ENCODE measurements around the gene DLGAP1. TPM values are rescaled to one million over a fixed set of nuclear protein-coding genes. Genes with fewer than 3 reads are reported as not detected.
A peak's percentile ranks its signal among the peaks of the same experiment; 100 is the strongest.
"Not testable (repeated sequence)": the region's sequence is repeated elsewhere in the genome, so short reads cannot be mapped to it uniquely, and the experiment has no call there.

The DLGAP1 gene
- total RNA-seq, 1 donor from 2014 or later = 3.2 TPM

DNA sequence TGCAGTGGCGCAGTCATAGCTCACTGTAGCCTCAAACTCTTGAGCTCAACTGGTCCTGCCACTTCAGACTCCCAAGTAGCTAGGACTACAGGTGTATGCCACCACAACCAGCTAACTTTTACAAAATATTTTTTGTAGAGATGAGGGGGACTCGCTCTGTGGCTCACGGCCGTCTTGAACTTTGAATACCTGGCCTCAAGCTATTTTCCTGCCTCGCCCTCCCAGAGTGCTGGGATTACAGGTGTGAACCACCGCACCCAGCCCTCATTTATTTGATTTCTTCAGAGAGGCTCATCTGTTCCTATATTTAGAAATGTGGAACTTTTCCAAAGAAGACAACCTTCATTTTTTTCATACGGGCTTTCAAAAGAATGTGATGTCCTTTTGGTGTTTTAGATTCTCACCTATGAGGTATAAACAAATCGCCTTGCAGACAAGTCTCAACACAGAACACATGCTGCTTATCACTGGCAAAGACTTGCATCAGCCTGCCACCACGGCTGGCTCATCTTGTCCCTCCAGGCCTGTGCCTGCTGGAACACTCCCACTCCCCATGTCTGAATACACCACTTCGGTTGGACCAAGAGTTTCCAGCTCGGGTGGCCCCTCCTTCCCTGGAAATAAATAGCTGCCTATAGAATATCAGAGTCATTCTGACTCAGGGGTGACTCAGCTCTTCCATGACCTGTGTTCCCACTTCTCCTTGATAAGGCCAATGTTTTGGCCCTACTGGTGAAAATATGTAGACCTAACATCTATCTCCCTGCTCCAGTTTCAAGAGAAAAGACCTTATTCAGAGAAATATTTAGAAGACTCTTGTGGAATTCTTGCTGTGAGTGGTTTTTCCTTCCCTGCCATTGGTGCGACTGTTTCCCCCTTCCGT lies 802.5 kb downstream of the DLGAP1 start:
- H3K9me3 ChIP-seq = no peaks in the 10 kb centered on the region
- no peaks in the 10 kb centered on the region for H3K27me3 ChIP-seq
- DNase-seq (ENCODE audit: extremely low spot score in 2 of 2) = no peak
- TF ChIP-seq POLR2A (IDR thresholded peaks at IDR 0.05) (no peak), POLR2AphosphoS5 (IDR thresholded peaks at IDR 0.05; ENCODE audit: insufficient read depth in 1 of 2, low read depth in 1 of 2) (peak; percentile 29 to 51)
- H3K4me1 ChIP-seq = no peaks in the 10 kb centered on the region
- H3K36me3 ChIP-seq = no peaks in the 10 kb centered on the region
- H3K4me3 ChIP-seq = no peak overlapping the region
- intact Hi-C loops (cut with DNase I) = no loop called here
- no peak overlapping the region for H3K27ac ChIP-seq

DNA sequence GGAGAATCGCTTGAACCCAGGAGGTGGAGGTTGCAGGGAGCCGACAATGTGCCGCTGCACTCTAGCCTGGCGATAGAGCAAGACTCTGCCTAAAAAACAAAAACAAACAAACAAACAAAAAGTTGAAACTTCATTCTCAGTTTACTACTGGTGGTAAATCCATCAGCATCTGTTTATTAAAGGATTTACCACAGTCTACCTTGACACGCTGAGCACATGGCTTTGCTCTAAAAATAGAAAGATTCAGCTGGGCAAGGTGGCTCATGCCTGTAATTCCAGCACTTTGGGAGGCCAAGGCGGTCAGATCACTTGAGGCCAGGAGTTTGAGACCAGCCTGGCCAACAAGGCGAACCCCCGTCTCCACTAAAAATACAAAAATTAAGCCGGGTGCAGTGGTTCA lies 803.8 kb downstream of the DLGAP1 start:
- H3K4me3 ChIP-seq = no peak overlapping the region
- H3K27ac ChIP-seq = no peak overlapping the region
- H3K4me1 ChIP-seq = no peaks in the 10 kb centered on the region
- TF ChIP-seq, protein P1, sequence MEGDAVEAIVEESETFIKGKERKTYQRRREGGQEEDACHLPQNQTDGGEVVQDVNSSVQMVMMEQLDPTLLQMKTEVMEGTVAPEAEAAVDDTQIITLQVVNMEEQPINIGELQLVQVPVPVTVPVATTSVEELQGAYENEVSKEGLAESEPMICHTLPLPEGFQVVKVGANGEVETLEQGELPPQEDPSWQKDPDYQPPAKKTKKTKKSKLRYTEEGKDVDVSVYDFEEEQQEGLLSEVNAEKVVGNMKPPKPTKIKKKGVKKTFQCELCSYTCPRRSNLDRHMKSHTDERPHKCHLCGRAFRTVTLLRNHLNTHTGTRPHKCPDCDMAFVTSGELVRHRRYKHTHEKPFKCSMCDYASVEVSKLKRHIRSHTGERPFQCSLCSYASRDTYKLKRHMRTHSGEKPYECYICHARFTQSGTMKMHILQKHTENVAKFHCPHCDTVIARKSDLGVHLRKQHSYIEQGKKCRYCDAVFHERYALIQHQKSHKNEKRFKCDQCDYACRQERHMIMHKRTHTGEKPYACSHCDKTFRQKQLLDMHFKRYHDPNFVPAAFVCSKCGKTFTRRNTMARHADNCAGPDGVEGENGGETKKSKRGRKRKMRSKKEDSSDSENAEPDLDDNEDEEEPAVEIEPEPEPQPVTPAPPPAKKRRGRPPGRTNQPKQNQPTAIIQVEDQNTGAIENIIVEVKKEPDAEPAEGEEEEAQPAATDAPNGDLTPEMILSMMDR (IDR thresholded peaks at IDR 0.05) = no peak
- TF ChIP-seq POLR2AphosphoS5 (IDR thresholded peaks at IDR 0.05; ENCODE audit: insufficient read depth in 1 of 2, low read depth in 1 of 2) = no peak
- no peak for TF ChIP-seq POLR2A (IDR thresholded peaks at IDR 0.05)
- no peaks in the 10 kb centered on the region for H3K9me3 ChIP-seq
- peak in 1 of 2 donors; percentile 52 for DNase-seq (ENCODE audit: extremely low spot score in 2 of 2)
- intact Hi-C loops (cut with DNase I) = no loop called here
- no peaks in the 10 kb centered on the region for H3K36me3 ChIP-seq
- H3K27me3 ChIP-seq = no peaks in the 10 kb centered on the region

DNA sequence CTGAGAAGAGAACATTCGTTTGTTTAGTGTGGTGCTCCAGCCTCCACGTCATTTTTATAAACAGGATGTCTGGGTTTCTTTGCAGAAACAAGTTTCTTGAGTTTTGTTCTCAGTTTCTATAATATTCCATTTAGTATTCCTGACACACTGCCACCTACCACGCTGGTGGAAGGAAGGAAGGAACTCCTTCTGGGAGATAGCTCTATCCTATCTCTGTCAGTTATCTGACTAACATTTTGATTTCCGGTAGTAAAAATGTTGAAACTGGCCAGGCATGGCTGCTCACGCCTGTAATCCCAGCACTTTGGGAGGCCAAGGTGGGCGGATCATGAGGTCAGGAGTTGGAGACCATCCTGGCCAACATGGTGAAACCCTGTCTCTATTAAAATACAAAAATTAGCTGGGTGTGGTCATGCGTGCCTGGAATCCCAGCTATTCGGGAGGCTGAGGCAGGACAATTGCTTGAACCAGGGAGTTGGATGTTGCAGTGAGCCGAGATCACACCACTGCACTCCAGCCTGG lies 804.5 kb downstream of the DLGAP1 start:
- intact Hi-C loops (cut with DNase I); H3K4me1 ChIP-seq; DNase-seq (ENCODE audit: extremely low spot score in 2 of 2); H3K27ac ChIP-seq; H3K4me3 ChIP-seq; H3K36me3 ChIP-seq; H3K9me3 ChIP-seq; H3K27me3 ChIP-seq: not testable (repeated sequence)

DNA sequence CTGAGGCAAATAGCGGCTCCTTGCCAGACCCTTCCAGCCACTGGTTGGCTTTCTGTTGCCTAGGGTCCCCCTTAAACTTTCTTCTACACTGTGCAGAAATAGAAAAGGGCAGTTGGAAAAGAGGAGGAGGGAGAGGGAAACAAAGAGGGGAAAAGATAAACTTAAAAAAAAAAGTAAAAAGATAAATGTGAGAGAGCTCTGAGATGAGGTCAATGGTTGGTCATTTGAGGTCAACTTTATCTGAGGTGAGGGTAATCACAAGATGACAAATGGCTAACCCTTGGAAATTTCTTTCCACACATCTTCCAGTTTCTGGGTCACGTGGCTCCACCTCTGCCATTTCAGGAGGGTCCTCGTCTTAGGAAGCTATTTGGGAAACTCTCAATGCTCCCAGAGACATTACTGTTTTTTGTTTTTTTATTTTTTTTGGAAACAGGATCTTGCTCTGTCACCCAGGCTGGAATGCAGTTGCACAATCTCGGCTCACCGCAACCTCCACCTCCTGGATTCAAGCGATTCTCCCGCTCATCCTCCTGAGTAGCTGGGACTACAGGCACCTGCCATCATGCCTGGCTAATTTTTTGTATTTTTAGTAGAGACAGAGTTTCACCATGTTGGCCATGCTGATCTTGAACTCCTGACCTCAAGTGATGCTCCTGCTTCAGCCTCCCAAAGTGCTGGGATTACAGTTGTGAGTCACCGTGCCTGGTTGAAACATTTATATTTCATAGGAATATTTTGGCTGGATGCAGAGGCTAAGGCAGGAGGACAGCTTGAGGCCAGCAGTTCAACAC lies 805.3 kb downstream of the DLGAP1 start:
- no peak overlapping the region for H3K4me3 ChIP-seq
- TF ChIP-seq POLR2AphosphoS5 (IDR thresholded peaks at IDR 0.05; ENCODE audit: insufficient read depth in 1 of 2, low read depth in 1 of 2) (no peak), POLR2A (IDR thresholded peaks at IDR 0.05) (no peak)
- TF ChIP-seq, protein P1 (IDR thresholded peaks at IDR 0.05) = no peak
- intact Hi-C loops (cut with DNase I) = no loop called here
- no peaks in the 10 kb centered on the region for H3K9me3 ChIP-seq
- no peak for DNase-seq (ENCODE audit: extremely low spot score in 2 of 2)
- no peaks in the 10 kb centered on the region for H3K27me3 ChIP-seq
- no peaks in the 10 kb centered on the region for H3K4me1 ChIP-seq
- H3K27ac ChIP-seq = no peak overlapping the region
- H3K36me3 ChIP-seq = no peaks in the 10 kb centered on the region

DNA sequence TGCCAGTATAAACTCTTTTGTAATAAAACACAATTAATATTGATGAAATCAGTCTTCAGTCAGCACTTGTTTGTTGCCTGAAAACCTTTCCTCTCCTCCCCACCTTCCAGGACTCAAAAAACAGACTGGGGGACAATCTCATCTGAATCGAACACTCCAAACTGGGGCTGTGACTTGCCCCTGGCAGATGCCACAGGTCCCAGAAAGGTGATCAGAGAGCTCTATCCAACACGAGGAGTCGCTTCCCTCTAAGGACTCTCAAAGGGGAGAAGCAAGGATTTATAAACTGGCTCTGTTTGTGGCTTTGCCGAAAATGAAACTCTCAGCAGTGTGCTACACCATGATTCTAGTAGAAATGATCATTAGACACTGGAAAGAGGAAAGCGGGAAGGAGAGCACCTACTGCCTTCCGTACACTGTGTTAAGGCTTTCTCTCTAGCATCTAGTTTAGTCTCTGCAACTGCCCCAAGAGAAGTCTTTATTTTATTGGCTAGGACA lies 805.9 kb downstream of the DLGAP1 start:
- no peaks in the 10 kb centered on the region for H3K36me3 ChIP-seq
- H3K27ac ChIP-seq = no peak overlapping the region
- DNase-seq (ENCODE audit: extremely low spot score in 2 of 2) = no peak
- no peaks in the 10 kb centered on the region for H3K9me3 ChIP-seq
- TF ChIP-seq, protein P1 (IDR thresholded peaks at IDR 0.05) = no peak
- TF ChIP-seq POLR2AphosphoS5 (IDR thresholded peaks at IDR 0.05; ENCODE audit: insufficient read depth in 1 of 2, low read depth in 1 of 2) (no peak), POLR2A (IDR thresholded peaks at IDR 0.05) (no peak)
- H3K4me3 ChIP-seq = no peak overlapping the region
- no peaks in the 10 kb centered on the region for H3K4me1 ChIP-seq
- intact Hi-C loops (cut with DNase I) = no loop called here
- no peaks in the 10 kb centered on the region for H3K27me3 ChIP-seq
